ENCODE results near the gene BYSL. TPM values are rescaled to one million over a fixed set of nuclear protein-coding genes. Genes with fewer than 3 reads are reported as not detected.
A peak's percentile ranks its signal among the peaks of the same experiment; 100 is the strongest.

Gene BYSL, protein sequence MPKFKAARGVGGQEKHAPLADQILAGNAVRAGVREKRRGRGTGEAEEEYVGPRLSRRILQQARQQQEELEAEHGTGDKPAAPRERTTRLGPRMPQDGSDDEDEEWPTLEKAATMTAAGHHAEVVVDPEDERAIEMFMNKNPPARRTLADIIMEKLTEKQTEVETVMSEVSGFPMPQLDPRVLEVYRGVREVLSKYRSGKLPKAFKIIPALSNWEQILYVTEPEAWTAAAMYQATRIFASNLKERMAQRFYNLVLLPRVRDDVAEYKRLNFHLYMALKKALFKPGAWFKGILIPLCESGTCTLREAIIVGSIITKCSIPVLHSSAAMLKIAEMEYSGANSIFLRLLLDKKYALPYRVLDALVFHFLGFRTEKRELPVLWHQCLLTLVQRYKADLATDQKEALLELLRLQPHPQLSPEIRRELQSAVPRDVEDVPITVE
- total RNA-seq (8.7 TPM), polyA plus RNA-seq (15.4 TPM)

DNA sequence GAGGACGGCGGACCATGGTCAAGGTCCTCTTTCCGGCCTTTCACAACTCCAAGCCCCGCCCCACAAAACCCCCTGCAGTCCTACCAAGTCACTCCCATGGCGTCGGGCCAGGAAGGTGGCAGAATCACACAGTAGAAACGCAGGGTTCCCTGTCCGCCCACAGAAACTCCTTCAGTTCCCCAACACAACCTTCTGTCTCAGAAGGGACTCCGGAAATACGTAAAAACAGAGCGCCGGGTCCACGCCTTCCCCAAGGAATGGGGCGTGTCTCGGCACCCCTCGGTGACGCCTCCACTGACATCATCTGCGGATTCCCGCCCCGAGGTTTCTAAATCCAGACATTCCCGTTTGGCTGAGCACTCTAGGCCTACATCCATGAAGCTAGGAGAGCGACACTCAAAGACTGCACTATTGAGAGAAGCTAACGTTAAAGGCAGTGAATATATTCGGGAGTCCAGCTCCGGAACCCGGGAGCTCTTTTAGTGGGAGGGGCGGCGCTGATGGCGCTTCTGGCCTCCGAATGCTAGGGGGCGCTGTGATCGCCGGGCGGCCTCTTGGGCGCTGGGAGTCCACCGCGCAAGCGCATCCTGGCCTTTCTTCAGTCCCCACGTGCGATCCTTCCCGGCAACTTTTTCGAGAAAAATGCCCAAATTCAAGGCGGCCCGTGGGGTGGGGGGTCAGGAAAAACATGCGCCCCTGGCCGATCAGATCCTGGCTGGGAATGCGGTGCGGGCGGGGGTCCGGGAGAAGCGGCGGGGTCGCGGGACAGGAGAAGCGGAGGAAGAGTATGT lies at the start of gene BYSL, which contains the start of gene MED20:
Gene BYSL (plus strand): TSS at position 579 of the 791 bp plus-strand sequence. CDS start 64 bp downstream, at position 643.
Gene MED20 (minus strand): TSS at position 219 of the 791 bp plus-strand sequence. CDS start 121 bp downstream, at position 98.
- Histone ChIP-seq H3K4me1 (ENCODE audit: insufficient read depth) (peaks cover 4% of the 10 kb centered on the region), H3K4me3 (ENCODE audit: low read depth, low read length) (peak within 1 kb of the TSS; percentile 83), H3K36me3 (ENCODE audit: insufficient read depth) (no peaks in the 10 kb centered on the region), H3K27ac (ENCODE audit: low read depth) (peak within 1 kb of the TSS; percentile 93)
- peak; percentile 94 for DNase-seq (ENCODE audit: extremely low spot score)
- under 1% methylated on average over 55 of the region's 55 CpGs for WGBS

DNA sequence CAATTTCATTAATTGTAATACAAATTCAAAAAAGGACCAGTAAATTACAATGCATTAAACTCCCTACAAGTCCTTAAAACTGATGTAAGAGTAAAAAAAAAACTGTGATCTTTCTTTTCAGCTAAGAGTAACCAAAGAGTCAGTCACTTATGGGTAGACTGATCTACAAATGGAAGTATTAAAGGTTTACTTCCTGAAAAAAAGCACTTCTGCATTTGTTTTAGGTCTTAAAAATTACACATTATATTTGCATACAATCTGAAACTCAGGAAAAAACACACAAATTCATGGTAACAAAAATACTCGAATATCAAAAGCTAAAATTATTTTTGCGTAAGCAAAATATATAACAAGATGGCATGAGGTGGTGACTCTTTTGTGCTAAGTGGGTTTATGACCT lies 49.6 kb upstream of the BYSL start:
- Histone ChIP-seq H3K36me3 (ENCODE audit: insufficient read depth) (no peaks in the 10 kb centered on the region), H3K4me1 (ENCODE audit: insufficient read depth) (no peaks in the 10 kb centered on the region), H3K4me3 (ENCODE audit: low read depth, low read length) (no peak overlapping the region), H3K27ac (ENCODE audit: low read depth) (no peak overlapping the region)
- 97% methylated on average over 2 of the region's 2 CpGs for WGBS
- DNase-seq (ENCODE audit: extremely low spot score) = no peak

DNA sequence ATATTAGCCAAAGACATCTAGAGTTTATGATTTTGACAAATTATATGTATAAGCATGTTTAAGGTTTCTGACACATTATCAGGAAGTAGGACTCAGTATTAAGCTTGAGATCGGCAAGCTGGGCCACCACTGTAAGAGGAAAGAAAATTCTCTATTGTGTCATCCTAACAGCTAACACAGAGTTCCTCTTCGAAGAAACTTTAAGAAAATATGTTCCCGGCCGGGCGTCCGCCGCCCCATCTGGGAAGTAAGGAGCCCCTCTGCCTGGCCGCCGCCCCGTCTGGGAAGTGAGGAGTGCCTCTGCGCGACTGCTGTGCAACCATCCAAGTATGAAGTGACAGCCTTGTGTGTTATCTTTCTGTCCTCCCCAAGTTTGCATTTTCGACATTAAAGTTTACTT lies 49.2 kb upstream of the BYSL start:
- H3K36me3 ChIP-seq (ENCODE audit: insufficient read depth) = no peaks in the 10 kb centered on the region
- no peak overlapping the region for H3K27ac ChIP-seq (ENCODE audit: low read depth)
- no peak overlapping the region for H3K4me3 ChIP-seq (ENCODE audit: low read depth, low read length)
- WGBS = 92% methylated on average over 13 of the region's 13 CpGs
- no peaks in the 10 kb centered on the region for H3K4me1 ChIP-seq (ENCODE audit: insufficient read depth)
- no peak for DNase-seq (ENCODE audit: extremely low spot score)

DNA sequence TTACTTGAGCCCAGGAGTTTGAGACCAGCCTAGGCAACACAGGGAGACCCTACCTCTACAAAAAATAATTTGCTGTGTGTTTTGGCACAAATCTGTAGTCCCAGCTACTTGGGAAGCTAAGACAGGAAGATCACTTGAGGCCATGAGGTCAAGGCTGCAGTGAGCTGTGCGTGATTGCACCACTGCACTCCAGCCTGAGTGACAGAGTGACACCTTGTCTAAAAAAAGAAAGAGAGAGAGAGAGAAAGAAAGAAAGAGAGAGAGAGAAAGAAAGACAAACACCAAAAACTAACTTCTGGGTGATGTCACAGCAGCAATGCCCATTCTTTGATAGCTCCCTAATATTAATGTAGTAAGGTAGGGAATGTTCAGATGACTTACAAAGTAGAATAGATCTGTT lies 46.6 kb upstream of the BYSL start:
- H3K4me3 ChIP-seq (ENCODE audit: low read depth, low read length) = no peak overlapping the region
- no peaks in the 10 kb centered on the region for H3K4me1 ChIP-seq (ENCODE audit: insufficient read depth)
- no peak for DNase-seq (ENCODE audit: extremely low spot score)
- no peaks in the 10 kb centered on the region for H3K36me3 ChIP-seq (ENCODE audit: insufficient read depth)
- 87% methylated on average over 1 of the region's 1 CpG for WGBS
- H3K27ac ChIP-seq (ENCODE audit: low read depth) = no peak overlapping the region

DNA sequence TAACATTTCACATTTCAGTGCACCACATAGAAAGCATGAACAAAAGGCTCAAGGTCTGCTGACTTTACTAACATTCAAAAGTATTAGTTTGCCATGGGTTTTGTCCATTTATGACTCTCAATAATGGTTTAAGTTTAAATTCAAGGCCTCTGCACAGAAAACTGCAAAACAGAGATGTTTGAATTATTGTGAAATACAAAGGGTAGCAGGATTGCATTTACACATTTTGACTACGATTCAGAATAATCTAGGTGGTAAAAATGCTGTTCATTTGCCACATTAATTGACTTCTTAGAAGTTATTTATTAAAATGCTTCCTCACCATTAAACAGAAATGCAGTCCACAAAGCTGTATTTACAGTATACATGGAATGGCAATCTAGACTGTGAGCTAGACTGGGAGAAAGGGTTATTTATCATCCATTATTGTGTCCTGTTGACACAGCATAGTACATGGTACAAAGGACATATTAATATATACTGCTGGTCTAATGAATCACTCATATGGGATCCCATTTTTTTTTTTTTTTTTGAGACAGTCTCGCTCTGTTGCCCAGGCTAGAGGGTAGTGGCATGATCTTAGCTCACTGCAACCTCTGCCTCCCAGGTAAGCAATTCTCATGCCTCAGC lies 44.1 kb upstream of the BYSL start:
- H3K4me1 ChIP-seq (ENCODE audit: insufficient read depth) = no peaks in the 10 kb centered on the region
- no peak overlapping the region for H3K27ac ChIP-seq (ENCODE audit: low read depth)
- H3K36me3 ChIP-seq (ENCODE audit: insufficient read depth) = no peaks in the 10 kb centered on the region
- WGBS = 94% methylated on average over 2 of the region's 2 CpGs
- H3K4me3 ChIP-seq (ENCODE audit: low read depth, low read length) = no peak overlapping the region
- no peak for DNase-seq (ENCODE audit: extremely low spot score)

DNA sequence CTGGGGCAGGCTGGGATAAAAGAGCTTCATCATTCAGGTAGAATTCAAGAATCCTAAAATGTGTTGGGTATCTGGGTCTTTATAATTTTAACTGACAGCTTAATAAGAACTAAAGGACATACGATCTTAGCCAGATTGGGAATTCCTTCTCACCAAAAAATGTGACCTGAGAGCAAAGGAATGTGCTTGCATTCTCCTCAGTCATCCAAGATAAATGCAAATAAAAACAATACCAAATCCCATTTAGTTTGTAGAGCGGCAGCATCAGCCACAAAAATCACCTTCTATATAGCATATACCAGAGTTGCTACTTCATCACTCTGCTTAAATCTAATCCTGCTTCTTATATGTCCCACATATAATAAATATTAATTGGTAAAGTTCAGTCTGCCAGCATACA lies 43.1 kb upstream of the BYSL start:
- 73% methylated on average over 2 of the region's 2 CpGs for WGBS
- no peaks in the 10 kb centered on the region for H3K4me1 ChIP-seq (ENCODE audit: insufficient read depth)
- DNase-seq (ENCODE audit: extremely low spot score) = no peak

DNA sequence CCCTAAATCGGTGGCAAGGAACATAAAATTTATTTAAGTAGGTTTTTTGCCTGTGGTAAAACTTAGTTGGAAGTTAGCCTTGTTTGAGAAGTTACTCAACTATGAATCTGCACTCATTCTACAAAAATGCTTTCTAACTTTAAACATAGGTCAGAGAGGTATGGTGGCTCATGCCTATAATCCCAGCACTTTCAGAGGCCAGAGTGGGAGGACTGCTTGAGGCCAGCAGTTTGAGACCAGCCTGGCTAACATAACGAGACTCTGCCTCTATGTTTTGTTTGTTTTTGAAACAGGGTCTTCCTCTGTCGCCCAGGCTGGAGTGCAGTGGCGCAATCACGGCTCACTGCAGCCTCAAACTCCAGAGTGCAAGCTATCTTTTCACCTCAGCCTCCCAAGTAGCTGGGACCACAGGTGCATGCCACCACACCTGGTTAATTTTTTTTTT lies 42.3 kb upstream of the BYSL start:
- DNase-seq (ENCODE audit: extremely low spot score) = no peak
- no peak overlapping the region for H3K4me3 ChIP-seq (ENCODE audit: low read depth, low read length)
- WGBS = 75% methylated on average over 5 of the region's 5 CpGs
- no peak overlapping the region for H3K27ac ChIP-seq (ENCODE audit: low read depth)
- H3K4me1 ChIP-seq (ENCODE audit: insufficient read depth) = no peaks in the 10 kb centered on the region
- no peaks in the 10 kb centered on the region for H3K36me3 ChIP-seq (ENCODE audit: insufficient read depth)

More for the DNA sequence above, 43.1 kb upstream of the BYSL start:
- no peak overlapping the region for H3K4me3 ChIP-seq (ENCODE audit: low read depth, low read length)
- H3K36me3 ChIP-seq (ENCODE audit: insufficient read depth) = no peaks in the 10 kb centered on the region
- no peak overlapping the region for H3K27ac ChIP-seq (ENCODE audit: low read depth)

DNA sequence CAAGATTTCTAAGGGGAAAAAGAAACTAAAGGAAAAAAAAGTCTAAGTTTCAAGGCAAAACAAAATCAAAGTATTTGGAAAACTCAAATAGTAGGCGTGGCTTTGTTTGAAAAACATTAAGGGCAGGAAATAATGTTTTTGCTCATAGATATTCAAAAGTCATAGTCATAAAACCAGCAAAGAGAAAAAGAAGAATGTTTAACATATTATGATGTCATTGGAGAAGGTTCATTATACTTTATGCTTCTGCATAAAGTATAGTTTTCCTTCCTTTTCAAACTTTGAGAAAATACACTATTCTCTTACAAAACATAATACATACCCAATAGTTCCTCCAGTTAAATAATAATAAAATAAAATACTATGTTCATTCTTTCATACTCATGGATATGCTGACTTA lies 39.8 kb upstream of the BYSL start:
- no peak for DNase-seq (ENCODE audit: extremely low spot score)
- Histone ChIP-seq H3K4me3 (ENCODE audit: low read depth, low read length) (no peak overlapping the region), H3K36me3 (ENCODE audit: insufficient read depth) (no peaks in the 10 kb centered on the region), H3K4me1 (ENCODE audit: insufficient read depth) (no peaks in the 10 kb centered on the region), H3K27ac (ENCODE audit: low read depth) (no peak overlapping the region)
- WGBS = 93% methylated on average over 1 of the region's 1 CpG

DNA sequence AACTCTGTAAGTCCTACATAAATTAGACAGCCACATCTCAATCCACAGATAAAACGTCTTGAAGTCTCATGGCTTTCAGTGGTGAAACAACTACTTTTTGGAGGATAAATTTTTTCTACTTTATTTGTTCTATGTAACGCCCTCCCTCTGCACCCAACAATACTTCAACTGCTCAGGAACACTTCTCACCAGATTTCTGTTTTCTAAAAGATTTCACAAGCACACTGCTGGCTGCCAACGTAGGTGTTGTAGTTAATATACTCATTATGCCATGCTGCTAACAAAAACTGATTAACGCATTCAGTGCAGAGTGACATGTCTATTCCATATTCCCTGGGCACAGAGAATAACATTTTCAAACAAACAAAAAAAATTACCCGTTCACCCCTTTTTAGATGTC lies 36.3 kb upstream of the BYSL start:
- Histone ChIP-seq H3K27ac (ENCODE audit: low read depth) (no peak overlapping the region), H3K4me3 (ENCODE audit: low read depth, low read length) (no peak overlapping the region), H3K4me1 (ENCODE audit: insufficient read depth) (no peaks in the 10 kb centered on the region), H3K36me3 (ENCODE audit: insufficient read depth) (no peaks in the 10 kb centered on the region)
- DNase-seq (ENCODE audit: extremely low spot score) = no peak
- 89% methylated on average over 5 of the region's 5 CpGs for WGBS

DNA sequence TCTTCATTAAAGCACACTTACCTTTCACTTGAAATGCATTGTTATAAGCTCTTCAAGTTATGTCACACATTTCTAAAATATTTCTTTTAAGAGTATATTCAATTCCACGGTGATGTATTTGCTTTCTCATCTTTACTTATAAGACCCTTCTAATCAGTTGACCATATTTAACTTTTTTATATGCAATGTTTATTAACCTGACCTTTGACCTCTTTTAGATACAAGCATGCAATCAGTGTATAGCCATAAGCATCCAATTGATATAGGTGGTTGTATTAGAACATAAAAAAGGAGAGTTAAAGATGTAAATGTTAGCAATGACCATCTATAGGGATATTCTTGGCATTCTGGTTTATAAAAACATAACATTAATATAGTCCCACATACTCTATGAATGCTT lies 35.4 kb upstream of the BYSL start:
- DNase-seq (ENCODE audit: extremely low spot score) = no peak
- no peaks in the 10 kb centered on the region for H3K4me1 ChIP-seq (ENCODE audit: insufficient read depth)
- no peak overlapping the region for H3K4me3 ChIP-seq (ENCODE audit: low read depth, low read length)
- no peaks in the 10 kb centered on the region for H3K36me3 ChIP-seq (ENCODE audit: insufficient read depth)
- H3K27ac ChIP-seq (ENCODE audit: low read depth) = no peak overlapping the region
- WGBS = 89% methylated on average over 1 of the region's 1 CpG

DNA sequence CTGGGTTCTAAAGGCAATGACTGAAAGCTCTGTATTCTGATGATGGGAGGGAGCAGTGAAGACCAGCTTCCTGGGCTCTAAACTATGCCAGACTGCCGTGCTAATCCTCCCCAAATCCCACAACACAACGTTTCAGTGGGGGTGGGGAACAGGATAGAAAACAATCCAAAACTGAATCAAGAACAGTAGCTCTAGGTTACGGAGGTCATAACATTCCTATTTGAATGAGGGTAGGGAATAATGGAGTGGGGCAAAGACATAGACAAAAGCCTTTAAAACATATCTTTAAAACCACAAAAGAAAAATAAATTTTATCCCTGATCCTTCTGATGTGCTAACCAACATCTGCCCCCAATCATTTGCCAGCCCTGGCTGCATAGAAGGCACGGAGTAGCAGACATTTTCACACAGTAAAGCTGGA lies 34.0 kb upstream of the BYSL start:
- H3K27ac ChIP-seq (ENCODE audit: low read depth) = no peak overlapping the region
- WGBS = 53% methylated on average over 4 of the region's 4 CpGs

DNA sequence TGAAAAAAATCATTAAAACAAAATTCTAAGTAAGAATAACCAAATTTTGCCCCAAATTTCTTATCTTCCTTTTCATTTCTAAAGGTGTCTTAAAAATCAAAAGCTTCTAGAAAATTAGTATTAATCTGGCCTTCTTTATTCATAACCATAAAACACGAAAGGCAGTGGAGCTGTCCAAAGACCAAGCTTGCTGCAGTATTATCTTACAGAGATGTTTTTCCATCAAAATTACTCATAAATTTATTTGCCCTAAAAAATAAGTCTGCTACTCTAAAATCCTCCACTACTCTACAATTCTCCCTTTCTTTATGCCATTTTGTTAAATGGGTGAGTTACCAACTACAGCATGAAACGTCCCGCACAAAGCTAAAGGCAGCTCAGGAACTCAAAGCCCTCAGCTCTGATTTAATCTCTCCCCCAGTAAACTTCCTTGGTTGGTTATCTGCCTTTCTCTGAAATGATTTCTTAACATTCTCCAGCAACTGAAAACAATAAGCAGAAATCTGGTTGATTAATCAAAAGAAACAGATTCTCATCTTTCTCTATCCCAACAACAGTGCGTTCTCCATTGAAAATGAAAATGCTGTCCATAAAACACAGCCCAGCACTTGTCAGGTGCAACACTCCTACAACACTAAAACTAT lies 28.3 kb upstream of the BYSL start:
- WGBS = 59% methylated on average over 4 of the region's 4 CpGs
- Histone ChIP-seq H3K27ac (ENCODE audit: low read depth) (no peak overlapping the region), H3K36me3 (ENCODE audit: insufficient read depth) (no peaks in the 10 kb centered on the region), H3K4me3 (ENCODE audit: low read depth, low read length) (no peak overlapping the region), H3K4me1 (ENCODE audit: insufficient read depth) (peaks cover 2% of the 10 kb centered on the region)
- DNase-seq (ENCODE audit: extremely low spot score) = no peak

More for the DNA sequence above, 34.0 kb upstream of the BYSL start:
- H3K4me1 ChIP-seq (ENCODE audit: insufficient read depth) = no peaks in the 10 kb centered on the region
- no peak overlapping the region for H3K4me3 ChIP-seq (ENCODE audit: low read depth, low read length)
- DNase-seq (ENCODE audit: extremely low spot score) = no peak
- no peaks in the 10 kb centered on the region for H3K36me3 ChIP-seq (ENCODE audit: insufficient read depth)

Data from urinary bladder (tissue), 4 donors.